ENCODE measurements around the gene AMPD3. TPM values are rescaled to one million over a fixed set of nuclear protein-coding genes. Genes with fewer than 3 reads are reported as not detected.

AMPD3 gene
- total RNA-seq, 1 experiment from 2014 or later, result 12.5 TPM

DNA sequence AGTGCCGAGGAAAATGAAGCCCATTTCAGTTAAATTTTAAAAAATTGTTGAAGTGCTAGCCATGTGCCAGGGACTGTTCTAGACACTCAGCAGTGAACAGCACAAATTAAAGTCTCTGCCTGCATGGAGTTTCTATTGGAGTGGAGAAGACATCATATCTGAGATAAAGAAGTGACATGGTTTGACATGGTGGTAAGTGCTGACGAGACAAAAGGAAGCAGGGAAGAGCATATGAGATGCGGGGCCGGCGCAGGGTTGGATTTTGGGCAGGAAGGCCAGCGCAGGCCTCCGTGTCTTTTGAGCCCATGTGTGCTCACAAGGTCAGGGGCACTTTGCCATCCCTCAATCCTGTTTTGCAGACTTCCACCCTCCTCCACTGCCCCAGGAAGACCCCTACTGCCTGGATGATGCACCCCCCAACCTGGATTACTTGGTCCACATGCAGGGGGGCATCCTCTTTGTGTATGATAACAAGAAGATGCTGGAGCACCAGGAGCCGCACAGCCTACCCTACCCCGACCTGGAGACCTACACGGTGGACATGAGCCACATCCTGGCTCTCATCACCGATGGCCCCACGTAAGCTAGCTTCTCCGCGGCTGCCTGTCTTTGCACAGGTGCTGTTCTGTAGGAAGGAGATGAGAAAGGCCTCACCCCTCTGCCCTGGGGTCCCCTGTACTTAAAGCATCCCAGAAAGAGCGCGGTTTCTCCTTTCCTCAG is 29.6 kb downstream of the AMPD3 start:
- no peak for ATAC-seq
- no peaks in the 10 kb centered on the region for H3K27me3 ChIP-seq (ENCODE audit: control insufficient read depth, insufficient read depth, low read length)
- TF ChIP-seq, protein P1, sequence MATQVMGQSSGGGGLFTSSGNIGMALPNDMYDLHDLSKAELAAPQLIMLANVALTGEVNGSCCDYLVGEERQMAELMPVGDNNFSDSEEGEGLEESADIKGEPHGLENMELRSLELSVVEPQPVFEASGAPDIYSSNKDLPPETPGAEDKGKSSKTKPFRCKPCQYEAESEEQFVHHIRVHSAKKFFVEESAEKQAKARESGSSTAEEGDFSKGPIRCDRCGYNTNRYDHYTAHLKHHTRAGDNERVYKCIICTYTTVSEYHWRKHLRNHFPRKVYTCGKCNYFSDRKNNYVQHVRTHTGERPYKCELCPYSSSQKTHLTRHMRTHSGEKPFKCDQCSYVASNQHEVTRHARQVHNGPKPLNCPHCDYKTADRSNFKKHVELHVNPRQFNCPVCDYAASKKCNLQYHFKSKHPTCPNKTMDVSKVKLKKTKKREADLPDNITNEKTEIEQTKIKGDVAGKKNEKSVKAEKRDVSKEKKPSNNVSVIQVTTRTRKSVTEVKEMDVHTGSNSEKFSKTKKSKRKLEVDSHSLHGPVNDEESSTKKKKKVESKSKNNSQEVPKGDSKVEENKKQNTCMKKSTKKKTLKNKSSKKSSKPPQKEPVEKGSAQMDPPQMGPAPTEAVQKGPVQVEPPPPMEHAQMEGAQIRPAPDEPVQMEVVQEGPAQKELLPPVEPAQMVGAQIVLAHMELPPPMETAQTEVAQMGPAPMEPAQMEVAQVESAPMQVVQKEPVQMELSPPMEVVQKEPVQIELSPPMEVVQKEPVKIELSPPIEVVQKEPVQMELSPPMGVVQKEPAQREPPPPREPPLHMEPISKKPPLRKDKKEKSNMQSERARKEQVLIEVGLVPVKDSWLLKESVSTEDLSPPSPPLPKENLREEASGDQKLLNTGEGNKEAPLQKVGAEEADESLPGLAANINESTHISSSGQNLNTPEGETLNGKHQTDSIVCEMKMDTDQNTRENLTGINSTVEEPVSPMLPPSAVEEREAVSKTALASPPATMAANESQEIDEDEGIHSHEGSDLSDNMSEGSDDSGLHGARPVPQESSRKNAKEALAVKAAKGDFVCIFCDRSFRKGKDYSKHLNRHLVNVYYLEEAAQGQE (IDR thresholded peaks at IDR 0.05; ENCODE audit: insufficient read depth in 1 of 2, low read depth in 2 of 2, low read length in 1 of 2), result no peak
- TF ChIP-seq TCF7L2 (IDR thresholded peaks at IDR 0.05; ENCODE audit: low read depth, low read length) (no peak), POLR2AphosphoS5 (IDR thresholded peaks at IDR 0.05; ENCODE audit: low read depth, low read length) (no peak), CTCF (IDR thresholded peaks at IDR 0.05) (no peak), SIN3A (IDR thresholded peaks at IDR 0.05; ENCODE audit: borderline replicate concordance, insufficient read depth, low read depth, low read length) (no peak)
- intact Hi-C loops (cut with micrococcal nuclease; ENCODE audit: unreplicated experiment) (no loop called here), in situ Hi-C loops (cut with HindIII; ENCODE audit: low pct_unique_long_range_greater_than_20kb, low sequenced_read_pairs) (no loop called here)
- H3K36me3 ChIP-seq (ENCODE audit: control insufficient read depth, insufficient read depth, low read length), result no peaks in the 10 kb centered on the region
- H3K4me3 ChIP-seq (ENCODE audit: low read depth in 2 of 2, low read length in 2 of 2), result no peak overlapping the region
- no peak overlapping the region for H3K27ac ChIP-seq (ENCODE audit: low read length)
- ChIA-PET CTCF (no interaction called here), POLR2A (no interaction called here)
- H3K4me1 ChIP-seq (ENCODE audit: control insufficient read depth, insufficient read depth, low read length), result no peaks in the 10 kb centered on the region
- no peaks in the 10 kb centered on the region for H3K9me3 ChIP-seq (ENCODE audit: control insufficient read depth, insufficient read depth, low read depth, low read length)
- no peak for DNase-seq (ENCODE audit: low read depth, low spot score)
- BruUV-seq (replicated peaks), result no TSS peak

DNA sequence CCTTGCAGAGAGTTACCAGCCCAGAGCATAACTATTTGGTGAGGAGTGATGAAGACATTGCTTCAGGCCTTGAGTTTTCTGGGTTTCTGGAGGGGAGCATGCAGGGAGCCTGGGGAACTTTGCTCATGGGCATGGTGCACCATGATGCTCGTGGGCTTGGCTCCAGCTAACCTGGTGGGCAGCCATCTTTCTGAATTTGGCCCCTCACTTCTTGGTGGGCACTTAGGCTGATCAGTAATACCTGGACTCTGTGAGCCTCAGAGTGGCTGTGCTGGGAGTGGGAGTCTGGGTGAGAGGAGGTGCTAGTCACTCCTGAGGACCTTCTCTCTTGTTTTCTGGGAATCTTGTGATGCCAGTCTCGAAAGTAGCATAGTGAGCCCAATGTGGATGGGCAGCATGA is 30.6 kb downstream of the AMPD3 start:
- intact Hi-C loops (cut with micrococcal nuclease; ENCODE audit: unreplicated experiment) (no loop called here), in situ Hi-C loops (cut with HindIII; ENCODE audit: low pct_unique_long_range_greater_than_20kb, low sequenced_read_pairs) (no loop called here)
- Histone ChIP-seq H3K4me1 (ENCODE audit: control insufficient read depth, insufficient read depth, low read length) (peaks cover 3% of the 10 kb centered on the region; the same call in 1 of the 2 replicates), H3K36me3 (ENCODE audit: control insufficient read depth, insufficient read depth, low read length) (no peaks in the 10 kb centered on the region), H3K4me3 (ENCODE audit: low read depth in 2 of 2, low read length in 2 of 2) (no peak overlapping the region), H3K9me3 (ENCODE audit: control insufficient read depth, insufficient read depth, low read depth, low read length) (no peaks in the 10 kb centered on the region), H3K27ac (ENCODE audit: low read length) (no peak overlapping the region), H3K27me3 (ENCODE audit: control insufficient read depth, insufficient read depth, low read length) (no peaks in the 10 kb centered on the region)
- DNase-seq (ENCODE audit: low read depth, low spot score) (no peak), ATAC-seq (no peak)
- BruUV-seq (replicated peaks), result no TSS peak
- POLR2A ChIA-PET, result no interaction called here
- TF ChIP-seq CTCF (IDR thresholded peaks at IDR 0.05), result no peak
- TF ChIP-seq SIN3A (IDR thresholded peaks at IDR 0.05; ENCODE audit: borderline replicate concordance, insufficient read depth, low read depth, low read length), result no peak
- no peak for TF ChIP-seq POLR2AphosphoS5 (IDR thresholded peaks at IDR 0.05; ENCODE audit: low read depth, low read length)
- TF ChIP-seq, protein P1 (IDR thresholded peaks at IDR 0.05; ENCODE audit: insufficient read depth in 1 of 2, low read depth in 2 of 2, low read length in 1 of 2), result no peak
- TF ChIP-seq TCF7L2 (IDR thresholded peaks at IDR 0.05; ENCODE audit: low read depth, low read length), result no peak
- CTCF ChIA-PET, result no interaction called here

All from Panc1 (cell line).